Caki2 (cell line): Measurements from ENCODE around the gene LEMD3. TPM values are rescaled to one million over a fixed set of nuclear protein-coding genes. Genes with fewer than 3 reads are reported as not detected.

Source experiments
- DNase-seq: peaks from one replicate; pipeline ENCODE4 v3.0.0-alpha.2; 2015; ENCODE audit warnings: low read depth
- in situ Hi-C: cut with HindIII; loops from 2 replicates; pipeline ENCODE4 v1.10.0; 2016; ENCODE audit warnings: low sequenced_read_pairs, low pct_unique_long_range_greater_than_20kb, mixed read lengths
- total RNA-seq: library from RNA; depleted of rRNA; stranded (reverse); fragments of >200 nt; shearing (Covaris generic); gene quantifications from 2 replicates; pipeline ENCODE4 v1.2.3, GENCODE V29; 2014; ENCODE audit warnings: low replicate concordance

LEMD3 gene
- total RNA-seq, 1 experiment from 2014 or later = 28.3 TPM

- DNase-seq = no peak
- in situ Hi-C loops = no loop called here
Observed at GRCh38 chr12:65199604-65200003, 30.2 kb downstream of the LEMD3 start.

- DNase-seq = no peak
- in situ Hi-C loops = no loop called here
Observed at GRCh38 chr12:65200007-65200665, 30.8 kb downstream of the LEMD3 start.

- DNase-seq = no peak
- in situ Hi-C loops = no loop called here
Observed at GRCh38 chr12:65203376-65203775, 34.0 kb downstream of the LEMD3 start.

- in situ Hi-C loops = no loop called here
- no peak for DNase-seq
Observed at GRCh38 chr12:65204886-65205525, 35.6 kb downstream of the LEMD3 start.

GRCh38 chr12:65205886-65206285 lies 36.5 kb downstream of the LEMD3 start:
- in situ Hi-C loops = no loop called here
- no peak for DNase-seq

GRCh38 chr12:65208125-65208524 lies 38.7 kb downstream of the LEMD3 start:
- DNase-seq = no peak
- in situ Hi-C loops = no loop called here

GRCh38 chr12:65208964-65209654 lies 39.7 kb downstream of the LEMD3 start:
- in situ Hi-C loops = no loop called here
- no peak for DNase-seq

GRCh38 chr12:65209655-65210043 lies 40.3 kb downstream of the LEMD3 start:
- DNase-seq = no peak
- in situ Hi-C loops = no loop called here

GRCh38 chr12:65217086-65217485 lies 47.7 kb downstream of the LEMD3 start:
- DNase-seq = no peak
- in situ Hi-C loops = no loop called here

GRCh38 chr12:65220761-65221160 lies 51.4 kb downstream of the LEMD3 start:
- in situ Hi-C loops = no loop called here
- DNase-seq = no peak

GRCh38 chr12:65229441-65229840 lies 60.1 kb downstream of the LEMD3 start:
- in situ Hi-C loops = no loop called here
- DNase-seq = peak; percentile 49

GRCh38 chr12:65232476-65233077 lies 63.2 kb downstream of the LEMD3 start:
- DNase-seq = no peak
- in situ Hi-C loops = no loop called here

- DNase-seq = no peak
Observed at GRCh38 chr12:65237153-65237552, 67.8 kb downstream of the LEMD3 start.

GRCh38 chr12:65238609-65239008 lies 69.2 kb downstream of the LEMD3 start:
- DNase-seq = no peak

More at GRCh38 chr12:65237153-65237552, 67.8 kb downstream of the LEMD3 start:
- in situ Hi-C loops = no loop called here

GRCh38 chr12:65248656-65249633 lies 79.6 kb downstream of the LEMD3 start:
- in situ Hi-C loops = no loop called here

More at GRCh38 chr12:65238609-65239008, 69.2 kb downstream of the LEMD3 start:
- in situ Hi-C loops = no loop called here

GRCh38 chr12:65252515-65252914 lies 83.1 kb downstream of the LEMD3 start:
- DNase-seq = no peak
- in situ Hi-C loops = no loop called here

More at GRCh38 chr12:65248656-65249633, 79.6 kb downstream of the LEMD3 start:
- DNase-seq = peak; percentile 37

GRCh38 chr12:65257986-65258385 lies 88.6 kb downstream of the LEMD3 start:
- in situ Hi-C loops = no loop called here
- no peak for DNase-seq

GRCh38 chr12:65259501-65259900 lies 90.1 kb downstream of the LEMD3 start:
- in situ Hi-C loops = no loop called here
- no peak for DNase-seq
